Measurements from ENCODE around the gene SBF1. TPM values are rescaled to one million over a fixed set of nuclear protein-coding genes. Genes with fewer than 3 reads are reported as not detected.

Gene SBF1
- total RNA-seq, 1 donor from 2014 or later, result 144 TPM

- Mint-ChIP-seq H3K4me1 (peaks cover 42% of the 10 kb centered on the region), H3K9me3 (no peaks in the 10 kb centered on the region), H3K27me3 (no peaks in the 10 kb centered on the region), H3K36me3 (ENCODE audit: low read depth) (peaks cover 29% of the 10 kb centered on the region), H3K27ac (no peak overlapping the region), H3K4me3 (no peak overlapping the region)
- ChIA-PET POLR2A (no interaction called here), CTCF (interaction anchor here (1.2 kb wide), 1 partner anchor 219 kb away, joined by 4 read pairs; no protein-coding TSS in a partner anchor)
- TF ChIP-seq CTCF (IDR thresholded peaks at IDR 0.05), result no peak
- intact Hi-C loops (cut with micrococcal nuclease), result loop anchor here (5.0 kb wide), 1 partner anchor 70 kb away; no protein-coding TSS in a partner anchor
- ATAC-seq (ENCODE audit: low read depth) (no peak), DNase-seq (no peak)
Measured at GRCh38 chr22:50401907-50402306, 72.9 kb downstream of the SBF1 start.

GRCh38 chr22:50400931-50401330 lies 73.9 kb downstream of the SBF1 start:
- H3K27me3 Mint-ChIP-seq, result no peaks in the 10 kb centered on the region
- H3K4me3 Mint-ChIP-seq, result no peak overlapping the region
- no peak for TF ChIP-seq CTCF (IDR thresholded peaks at IDR 0.05)
- intact Hi-C loops (cut with micrococcal nuclease), result loop anchor here (5.0 kb wide), 1 partner anchor 71 kb away; no protein-coding TSS in a partner anchor
- ChIA-PET CTCF (no interaction called here), POLR2A (no interaction called here)
- H3K27ac Mint-ChIP-seq, result no peak overlapping the region
- peaks cover 47% of the 10 kb centered on the region for H3K4me1 Mint-ChIP-seq
- ATAC-seq (ENCODE audit: low read depth) (no peak), DNase-seq (no peak)
- peaks cover 26% of the 10 kb centered on the region for H3K36me3 Mint-ChIP-seq (ENCODE audit: low read depth)
- no peaks in the 10 kb centered on the region for H3K9me3 Mint-ChIP-seq

GRCh38 chr22:50400406-50400805 lies 74.4 kb downstream of the SBF1 start:
- Mint-ChIP-seq H3K4me1 (peaks cover 47% of the 10 kb centered on the region), H3K4me3 (no peak overlapping the region), H3K27ac (peak overlapping the region; percentile 64), H3K9me3 (no peaks in the 10 kb centered on the region), H3K27me3 (no peaks in the 10 kb centered on the region), H3K36me3 (ENCODE audit: low read depth) (peaks cover 26% of the 10 kb centered on the region)
- ChIA-PET CTCF (interaction anchor here (0.7 to 2.0 kb wide), 4 partner anchors 98 to 221 kb away, joined by 3 to 12 read pairs (median 4); partner anchors contain the start of genes LMF2, NCAPH2 and SCO2), POLR2A (interaction anchor here (1.4 kb wide), 1 partner anchor 156 kb away, joined by 4 read pairs; no protein-coding TSS in a partner anchor)
- ATAC-seq (ENCODE audit: low read depth) (no peak), DNase-seq (no peak)
- TF ChIP-seq CTCF (IDR thresholded peaks at IDR 0.05), result no peak
- intact Hi-C loops (cut with micrococcal nuclease), result loop anchor here (5.0 kb wide), 1 partner anchor 72 kb away; no protein-coding TSS in a partner anchor

- ChIA-PET CTCF (interaction anchor here (0.7 to 2.0 kb wide), 4 partner anchors 98 to 221 kb away, joined by 3 to 12 read pairs (median 4); partner anchors contain the start of genes LMF2, NCAPH2 and SCO2), POLR2A (interaction anchor here (1.4 kb wide), 1 partner anchor 156 kb away, joined by 4 read pairs; no protein-coding TSS in a partner anchor)
- intact Hi-C loops (cut with micrococcal nuclease), result loop anchor here (2.0 to 5.0 kb wide), 3 partner anchors 72 to 221 kb away; no protein-coding TSS in a partner anchor
- DNase-seq (no peak), ATAC-seq (ENCODE audit: low read depth) (peak; percentile 69)
- no peaks in the 10 kb centered on the region for H3K27me3 Mint-ChIP-seq
- H3K4me3 Mint-ChIP-seq, result peak overlapping the region; percentile 35
- peaks cover 29% of the 10 kb centered on the region for H3K36me3 Mint-ChIP-seq (ENCODE audit: low read depth)
- H3K27ac Mint-ChIP-seq, result peak overlapping the region; percentile 64
- H3K4me1 Mint-ChIP-seq, result peaks cover 49% of the 10 kb centered on the region
- TF ChIP-seq CTCF (IDR thresholded peaks at IDR 0.05), result no peak
- no peaks in the 10 kb centered on the region for H3K9me3 Mint-ChIP-seq
Measured at GRCh38 chr22:50399751-50400331, 75.0 kb downstream of the SBF1 start.

Measured in activated B cell treated with CpG ODN at 0.5 μM for 24 hours (primary cell).